ENCODE measurements around the gene STAP2. TPM values are rescaled to one million over a fixed set of nuclear protein-coding genes. Genes with fewer than 3 reads are reported as not detected.

Gene STAP2
- total and polyA plus RNA-seq, 4 donors = 24.4 to 32.6 (median 27.3) TPM

DNA sequence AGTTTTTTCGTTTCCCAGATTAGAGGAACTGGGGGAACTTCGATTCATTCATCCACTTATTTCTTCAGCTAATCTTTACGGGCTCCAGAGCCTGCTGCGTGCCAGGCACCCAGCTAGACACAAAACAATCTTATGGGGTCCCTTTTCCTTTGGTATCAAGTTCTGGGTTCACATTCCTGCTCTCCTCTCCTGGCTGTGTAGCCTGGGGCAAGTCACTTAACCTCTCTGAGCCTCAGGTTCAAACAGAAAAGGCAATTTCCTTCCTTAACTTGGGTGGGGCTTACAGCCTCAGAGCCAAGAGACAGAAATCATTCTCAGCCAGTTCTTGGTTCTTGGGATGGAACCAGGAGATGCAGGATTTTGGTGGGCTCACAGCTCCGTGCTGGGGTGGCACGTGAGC is 53.7 kb downstream of the STAP2 start:
- Histone ChIP-seq H3K4me1 (ENCODE audit: control insufficient read depth in 5 of 5, insufficient read depth in 5 of 5, low read length in 5 of 5) (no peaks in the 10 kb centered on the region), H3K9ac (ENCODE audit: insufficient read depth in 1 of 2, low read length in 2 of 2) (no peak overlapping the region), H3K27ac (ENCODE audit: low read depth in 1 of 2, low read length in 1 of 2) (no peak overlapping the region), H3K36me3 (ENCODE audit: control insufficient read depth in 4 of 4, insufficient read depth in 4 of 4, low read length in 4 of 4) (no peaks in the 10 kb centered on the region), H3K27me3 (ENCODE audit: control insufficient read depth in 3 of 3, insufficient read depth in 3 of 3, low read length in 2 of 3) (peaks cover 5 to 18% (median 13%) of the 10 kb centered on the region in 3 donors), H3K4me3 (no peak overlapping the region), H3K9me3 (ENCODE audit: control insufficient read depth in 4 of 4, insufficient read depth in 3 of 4, low read length in 3 of 4) (no peaks in the 10 kb centered on the region)
- no peak for TF ChIP-seq CTCF (IDR thresholded peaks at IDR 0.05; ENCODE audit: control extremely low read depth, extremely low read depth)
- 71 to 79% methylated on average over 6 of the region's 6 CpGs for WGBS, 2 donors
- ATAC-seq (ENCODE audit: insufficient read depth, low FRiP score) = no peak
- no peak for DNase-seq

GRCh38 chr19:4284176-4284958 is 54.3 kb downstream of the STAP2 start:
- ATAC-seq (ENCODE audit: insufficient read depth, low FRiP score) = no peak

GRCh38 chr19:4279530-4280422 is 58.9 kb downstream of the STAP2 start:
- H3K9ac ChIP-seq (ENCODE audit: insufficient read depth in 1 of 2, low read length in 2 of 2) = no peak overlapping the region
- H3K9me3 ChIP-seq (ENCODE audit: control insufficient read depth in 4 of 4, insufficient read depth in 3 of 4, low read length in 3 of 4) = peaks cover 0 to 1% (median 0%) of the 10 kb centered on the region in 4 donors
- DNase-seq (no peak), ATAC-seq (ENCODE audit: insufficient read depth, low FRiP score) (no peak)
- no peaks in the 10 kb centered on the region for H3K36me3 ChIP-seq (ENCODE audit: control insufficient read depth in 4 of 4, insufficient read depth in 4 of 4, low read length in 4 of 4)
- H3K4me3 ChIP-seq = no peak overlapping the region
- WGBS, 2 donors = 4 to 5% methylated on average over 62 to 71 of the region's 71 CpGs
- H3K4me1 ChIP-seq (ENCODE audit: control insufficient read depth in 5 of 5, insufficient read depth in 5 of 5, low read length in 5 of 5) = peaks cover 0 to 7% (median 3%) of the 10 kb centered on the region in 5 donors
- no peak overlapping the region for H3K27ac ChIP-seq (ENCODE audit: low read depth in 1 of 2, low read length in 1 of 2)
- no peak for TF ChIP-seq CTCF (IDR thresholded peaks at IDR 0.05; ENCODE audit: control extremely low read depth, extremely low read depth)
- peaks cover 15 to 24% (median 22%) of the 10 kb centered on the region in 3 donors for H3K27me3 ChIP-seq (ENCODE audit: control insufficient read depth in 3 of 3, insufficient read depth in 3 of 3, low read length in 2 of 3)

More at GRCh38 chr19:4284176-4284958, 54.3 kb downstream of the STAP2 start:
- no peak overlapping the region for H3K9ac ChIP-seq (ENCODE audit: insufficient read depth in 1 of 2, low read length in 2 of 2)
- peaks cover 0 to 4% (median 2%) of the 10 kb centered on the region in 5 donors for H3K4me1 ChIP-seq (ENCODE audit: control insufficient read depth in 5 of 5, insufficient read depth in 5 of 5, low read length in 5 of 5)
- 40 to 46% methylated on average over 20 of the region's 20 CpGs for WGBS, 2 donors
- peaks cover 9 to 22% (median 16%) of the 10 kb centered on the region in 3 donors for H3K27me3 ChIP-seq (ENCODE audit: control insufficient read depth in 3 of 3, insufficient read depth in 3 of 3, low read length in 2 of 3)
- no peak for DNase-seq
- H3K4me3 ChIP-seq = no peak overlapping the region
- no peak overlapping the region for H3K27ac ChIP-seq (ENCODE audit: low read depth in 1 of 2, low read length in 1 of 2)
- TF ChIP-seq CTCF (IDR thresholded peaks at IDR 0.05; ENCODE audit: control extremely low read depth, extremely low read depth) = no peak
- H3K36me3 ChIP-seq (ENCODE audit: control insufficient read depth in 4 of 4, insufficient read depth in 4 of 4, low read length in 4 of 4) = no peaks in the 10 kb centered on the region
- no peaks in the 10 kb centered on the region for H3K9me3 ChIP-seq (ENCODE audit: control insufficient read depth in 4 of 4, insufficient read depth in 3 of 4, low read length in 3 of 4)

Data from lung (tissue), 12 donors.